GM19238 (cell line): ENCODE results near the gene OTX1.

Experiments used
- DNase-seq: peaks from one replicate; pipeline ENCODE4 v3.0.0; 2011; ENCODE audit warnings: low spot score; ENCODE audit not compliant: insufficient read length

The OTX1 gene

GRCh38 chr2:63046961-63047320 is 3.7 kb upstream of the OTX1 start:
- DNase-seq = no peak

GRCh38 chr2:63047321-63048279 is 3.0 kb upstream of the OTX1 start:
- DNase-seq = no peak

DNA sequence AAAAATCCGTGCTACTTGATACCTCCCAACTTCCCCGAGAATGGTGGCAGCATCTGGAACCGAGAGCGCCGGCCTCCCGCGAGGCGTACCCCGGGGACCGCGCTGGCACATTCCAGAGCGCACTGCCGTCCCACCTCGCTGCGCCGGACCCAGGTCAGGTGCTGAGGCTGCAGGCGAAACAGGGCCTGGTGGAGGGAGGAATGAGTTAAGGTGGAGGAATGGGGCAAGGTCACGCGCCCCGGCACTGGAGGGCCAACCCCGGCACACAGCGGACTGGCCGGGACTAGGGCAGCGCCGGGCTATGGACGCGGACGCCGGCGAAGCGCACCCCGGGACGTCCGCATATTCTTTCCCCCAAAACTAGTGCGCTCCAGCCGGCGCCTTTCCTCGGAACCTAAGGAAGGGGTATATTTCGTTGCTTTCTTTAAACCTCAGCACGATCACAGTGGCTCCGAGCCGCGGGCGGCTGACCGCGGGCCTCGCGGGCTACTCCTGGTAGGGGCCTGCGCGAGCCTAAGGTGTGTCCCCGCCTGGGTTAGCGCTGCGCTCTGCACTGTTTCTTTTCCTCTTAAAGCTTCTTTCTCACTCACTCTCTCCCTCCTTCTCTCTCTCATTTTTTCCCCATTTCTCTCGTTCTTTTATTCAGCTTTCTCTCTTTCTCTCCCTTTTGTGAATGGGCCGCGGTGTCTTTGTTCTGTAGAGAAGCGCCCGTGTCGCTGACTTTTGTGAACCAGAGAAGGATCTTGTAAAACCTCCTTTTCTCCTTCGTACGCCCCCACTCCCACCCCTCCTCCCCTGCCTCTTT is 2.1 kb upstream of the OTX1 start:
- DNase-seq = no peak

DNA sequence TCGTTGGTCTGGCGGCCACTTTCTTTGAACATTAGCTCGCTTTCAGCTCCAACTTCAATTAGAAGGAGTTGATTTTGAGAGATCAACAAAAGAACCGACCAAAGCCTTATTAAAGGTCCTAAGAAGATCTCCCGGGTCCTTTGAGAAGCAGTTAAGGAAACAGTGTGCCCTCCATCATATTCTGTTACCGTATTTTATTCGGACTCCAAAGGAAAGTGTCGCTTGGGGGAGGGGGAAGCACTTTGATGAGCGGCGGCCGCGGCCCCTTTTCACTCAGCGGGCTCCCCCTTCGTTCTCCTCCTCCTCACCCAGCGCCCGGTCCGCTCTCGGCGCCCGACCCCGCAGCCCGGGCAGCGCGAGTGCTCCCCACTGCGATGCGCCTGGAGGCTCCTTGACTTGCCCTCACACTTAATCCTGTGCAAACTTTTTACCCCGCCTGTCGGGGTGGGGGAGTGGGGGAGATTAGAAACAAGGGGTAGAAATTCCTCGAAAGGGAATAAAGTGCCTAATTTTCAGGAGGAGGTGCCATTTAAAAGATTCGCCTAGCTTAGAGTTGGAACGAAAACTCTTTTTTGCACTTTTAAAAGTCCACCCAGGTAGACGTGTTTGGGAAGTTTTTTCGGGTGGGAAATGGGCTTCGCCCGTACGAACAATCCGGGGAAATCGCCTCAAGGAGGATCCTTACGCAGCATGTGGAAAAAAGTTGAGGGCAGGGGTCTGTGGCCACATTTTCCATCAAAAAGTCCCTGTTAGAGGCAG is 1.2 kb upstream of the OTX1 start:
- no peak for DNase-seq

- no peak for DNase-seq
These were observed 678 bp upstream of the OTX1 start for GRCh38 chr2:63049970-63050333.

GRCh38 chr2:63051042-63051794 is 588 bp downstream of the OTX1 start:
- DNase-seq = no peak

- no peak for DNase-seq
These were observed 1.2 kb downstream of the OTX1 start for GRCh38 chr2:63051795-63052333.

DNA sequence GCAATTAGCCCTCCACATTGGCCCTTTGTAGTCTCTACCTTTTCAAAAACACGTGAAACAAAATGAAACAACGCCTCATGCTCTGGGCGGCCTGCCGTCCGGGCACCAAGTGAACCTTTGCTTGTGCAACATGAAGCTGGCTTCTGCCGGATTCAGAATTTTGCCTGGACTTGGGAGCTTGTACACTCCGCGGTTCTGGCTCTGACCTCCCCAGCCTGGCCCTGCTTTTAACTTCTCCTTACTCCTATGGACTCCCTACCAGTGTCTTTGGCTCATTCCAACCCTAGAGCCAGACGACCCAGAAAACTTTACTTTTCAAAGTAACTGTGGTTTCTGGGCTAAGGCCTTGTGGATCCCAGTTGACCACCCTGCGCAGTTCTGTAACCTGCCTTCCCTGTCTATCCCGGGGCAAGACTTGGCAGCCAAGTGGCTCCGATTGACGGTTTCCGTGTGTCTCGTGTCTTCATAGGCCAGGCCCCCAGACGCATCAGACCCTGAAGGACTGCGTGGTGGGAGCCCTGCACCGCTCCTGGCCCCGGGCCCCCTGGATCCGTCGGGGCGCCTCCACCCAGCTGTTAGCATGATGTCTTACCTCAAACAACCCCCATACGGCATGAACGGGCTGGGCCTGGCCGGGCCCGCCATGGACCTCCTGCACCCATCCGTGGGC is 1.9 kb downstream of the OTX1 start:
- DNase-seq = no peak

- DNase-seq = no peak
These were observed 2.7 kb downstream of the OTX1 start for GRCh38 chr2:63053081-63053888.

GRCh38 chr2:63053889-63054602 is 3.4 kb downstream of the OTX1 start:
- DNase-seq = no peak

DNA sequence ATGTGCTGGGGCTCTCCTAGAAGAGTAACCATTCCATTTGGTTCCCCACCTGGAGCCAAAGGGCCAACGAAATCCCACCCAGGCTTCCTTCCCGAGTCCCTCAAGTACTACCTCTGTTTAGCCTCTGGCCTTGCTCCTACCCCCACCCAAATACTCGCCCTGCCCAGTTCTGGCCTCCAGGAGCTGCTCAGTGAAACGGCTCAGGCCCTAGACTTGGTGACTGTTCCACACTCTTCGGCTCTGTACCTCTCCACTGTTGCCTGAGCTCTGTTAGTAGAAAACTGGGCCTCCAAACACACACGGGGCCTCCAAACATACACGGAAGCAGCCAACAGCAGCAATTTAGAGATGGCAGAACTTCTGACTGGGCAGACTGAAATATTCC is 4.2 kb downstream of the OTX1 start:
- DNase-seq = no peak

DNA sequence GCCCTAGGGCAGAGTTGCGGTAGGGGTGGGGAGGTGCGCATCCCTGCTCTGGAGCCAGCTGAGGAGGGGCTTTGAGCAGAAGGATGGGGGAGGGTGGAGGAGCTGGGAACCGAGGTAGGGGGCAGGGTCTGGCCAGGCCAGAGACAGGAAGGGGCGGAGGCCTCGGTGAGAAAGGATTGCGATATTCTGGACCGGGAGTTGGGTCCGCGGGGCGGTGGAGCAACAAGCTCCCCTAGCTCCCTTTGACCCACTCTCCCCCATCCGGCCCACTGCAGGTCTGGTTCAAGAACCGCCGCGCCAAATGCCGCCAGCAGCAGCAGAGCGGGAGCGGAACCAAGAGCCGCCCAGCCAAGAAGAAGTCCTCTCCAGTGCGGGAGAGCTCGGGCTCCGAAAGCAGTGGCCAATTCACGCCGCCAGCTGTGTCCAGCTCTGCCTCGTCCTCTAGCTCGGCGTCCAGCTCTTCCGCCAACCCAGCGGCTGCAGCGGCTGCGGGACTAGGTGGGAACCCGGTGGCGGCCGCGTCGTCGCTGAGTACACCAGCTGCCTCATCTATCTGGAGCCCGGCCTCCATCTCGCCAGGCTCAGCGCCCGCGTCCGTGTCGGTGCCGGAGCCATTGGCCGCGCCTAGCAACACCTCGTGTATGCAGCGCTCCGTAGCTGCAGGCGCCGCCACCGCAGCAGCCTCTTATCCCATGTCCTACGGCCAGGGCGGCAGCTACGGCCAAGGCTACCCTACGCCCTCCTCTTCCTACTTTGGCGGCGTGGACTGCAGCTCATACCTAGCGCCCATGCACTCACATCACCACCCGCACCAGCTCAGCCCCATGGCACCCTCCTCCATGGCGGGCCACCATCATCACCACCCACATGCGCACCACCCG is 4.8 kb downstream of the OTX1 start:
- DNase-seq = no peak

DNA sequence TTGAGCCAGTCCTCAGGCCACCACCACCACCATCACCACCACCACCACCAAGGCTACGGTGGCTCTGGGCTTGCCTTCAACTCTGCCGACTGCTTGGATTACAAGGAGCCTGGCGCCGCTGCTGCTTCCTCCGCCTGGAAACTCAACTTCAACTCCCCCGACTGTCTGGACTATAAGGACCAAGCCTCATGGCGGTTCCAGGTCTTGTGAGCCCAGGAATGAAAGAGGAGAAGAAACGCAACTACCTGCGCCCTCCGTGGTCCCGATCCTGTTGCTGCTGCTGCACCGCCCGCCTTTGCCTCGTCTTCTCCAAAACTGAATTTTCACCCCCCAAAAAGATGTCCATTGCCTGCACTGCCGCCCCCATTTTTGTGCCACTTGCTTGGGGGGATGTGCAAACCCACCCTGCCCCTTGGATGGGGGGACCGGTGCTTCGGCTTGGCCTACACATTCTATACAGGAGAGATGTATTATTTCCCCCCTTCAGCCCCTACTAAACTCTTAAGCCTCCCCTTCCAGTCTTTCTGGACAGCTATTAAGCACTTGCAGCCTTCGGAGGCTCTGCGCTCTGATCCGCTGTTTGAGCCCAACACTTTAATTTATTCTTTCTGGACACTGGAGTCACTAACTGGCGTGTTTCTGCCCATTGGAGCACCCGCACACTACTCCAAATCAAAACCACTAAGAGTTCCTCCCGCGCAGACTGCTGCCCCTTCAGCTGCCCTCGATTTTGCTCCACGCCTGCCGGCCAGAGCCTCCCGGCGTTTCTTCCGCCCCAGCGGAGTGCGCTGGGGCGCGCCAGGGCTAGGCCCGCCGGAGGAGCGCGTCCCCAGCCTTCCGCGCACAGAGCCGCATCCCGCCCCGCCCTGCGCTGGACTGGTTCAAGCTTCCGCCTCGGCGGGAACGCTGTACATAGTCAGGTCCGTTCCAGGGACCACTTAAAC is 5.7 kb downstream of the OTX1 start:
- no peak for DNase-seq

DNA sequence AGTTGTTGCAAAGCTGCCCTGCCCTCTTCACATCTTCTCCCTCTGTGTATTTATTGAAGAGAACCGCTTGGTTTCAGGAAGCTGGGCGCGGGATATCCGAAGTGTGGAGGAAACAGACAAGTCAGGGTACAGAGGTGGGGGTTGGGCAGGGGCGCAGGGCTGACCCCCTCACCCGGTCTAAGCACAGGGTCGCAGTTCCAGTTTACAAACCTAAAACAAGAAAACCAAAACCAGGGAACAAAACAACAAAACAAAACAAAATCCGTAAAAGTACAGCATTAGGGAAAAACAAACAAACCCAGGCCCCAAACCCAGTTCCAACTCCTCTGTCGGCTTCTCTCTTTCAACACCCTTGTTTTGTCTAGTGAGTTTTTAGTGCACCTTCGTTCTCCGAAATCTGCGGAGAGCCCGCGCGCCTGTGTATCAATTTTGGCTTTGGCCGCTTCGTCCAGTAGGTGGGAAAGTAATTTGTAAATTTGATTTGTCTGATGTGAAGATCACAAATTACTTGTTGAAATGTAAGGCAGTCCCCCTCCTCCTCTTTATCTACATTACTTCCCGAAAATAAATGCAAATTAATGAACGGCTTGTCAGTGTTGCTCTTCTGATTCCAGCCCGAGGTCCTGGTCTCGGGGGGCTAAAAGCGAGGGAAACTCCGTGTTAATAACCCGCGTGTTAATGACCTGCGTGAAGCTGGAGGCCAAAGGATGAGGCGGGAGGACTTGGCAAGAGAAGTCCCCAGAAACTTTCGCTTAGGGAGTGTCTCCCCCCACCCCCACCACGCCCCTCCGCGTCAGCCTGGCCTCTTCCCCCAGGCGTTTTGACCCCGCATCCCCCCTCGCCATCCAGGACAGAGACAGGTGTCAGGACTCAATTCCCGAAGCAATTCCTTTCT is 6.9 kb downstream of the OTX1 start:
- DNase-seq = no peak

DNA sequence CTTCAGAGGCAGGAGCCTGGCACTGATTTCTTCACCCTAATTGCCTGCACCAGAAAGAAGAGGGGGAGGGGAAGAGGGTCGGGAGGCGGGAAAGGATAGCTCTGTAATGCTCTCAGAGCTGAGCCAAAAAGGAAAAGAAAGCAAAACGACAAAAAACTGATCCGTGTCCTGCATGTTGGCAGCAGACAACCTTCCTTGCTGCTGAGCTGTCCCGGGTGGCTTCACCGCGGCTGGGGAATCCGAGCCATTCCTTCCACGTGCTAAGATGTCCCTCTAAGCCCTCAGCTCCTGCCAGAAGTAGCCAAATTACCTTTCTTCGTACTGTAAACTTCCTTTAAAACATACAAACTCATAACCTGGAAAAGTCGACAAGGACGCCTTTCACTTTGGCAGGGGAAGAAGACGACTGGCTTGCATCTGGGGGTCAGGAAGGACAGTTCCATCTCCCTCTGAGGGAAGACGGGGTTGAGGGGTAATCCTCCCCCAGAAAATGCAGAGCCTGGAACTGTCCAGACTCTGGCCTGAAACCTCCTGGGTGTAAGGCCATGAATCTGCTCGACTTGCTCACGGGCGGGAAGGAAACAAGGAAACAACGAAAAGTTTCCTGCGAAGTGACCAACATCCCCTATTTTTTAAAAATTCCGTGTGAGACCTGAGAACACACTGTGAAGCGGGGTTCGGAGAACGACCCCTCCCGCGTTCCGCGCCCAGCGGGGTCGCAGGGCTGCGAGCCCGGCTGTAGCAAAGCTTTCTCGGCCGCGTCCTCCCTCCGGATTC is 7.7 kb downstream of the OTX1 start:
- DNase-seq = no peak
